ENCODE data around the gene EHD4. TPM values are rescaled to one million over a fixed set of nuclear protein-coding genes. Genes with fewer than 3 reads are reported as not detected.

Gene EHD4
- 21.1 and 28.3 TPM in 2 replicates for total RNA-seq

DNA sequence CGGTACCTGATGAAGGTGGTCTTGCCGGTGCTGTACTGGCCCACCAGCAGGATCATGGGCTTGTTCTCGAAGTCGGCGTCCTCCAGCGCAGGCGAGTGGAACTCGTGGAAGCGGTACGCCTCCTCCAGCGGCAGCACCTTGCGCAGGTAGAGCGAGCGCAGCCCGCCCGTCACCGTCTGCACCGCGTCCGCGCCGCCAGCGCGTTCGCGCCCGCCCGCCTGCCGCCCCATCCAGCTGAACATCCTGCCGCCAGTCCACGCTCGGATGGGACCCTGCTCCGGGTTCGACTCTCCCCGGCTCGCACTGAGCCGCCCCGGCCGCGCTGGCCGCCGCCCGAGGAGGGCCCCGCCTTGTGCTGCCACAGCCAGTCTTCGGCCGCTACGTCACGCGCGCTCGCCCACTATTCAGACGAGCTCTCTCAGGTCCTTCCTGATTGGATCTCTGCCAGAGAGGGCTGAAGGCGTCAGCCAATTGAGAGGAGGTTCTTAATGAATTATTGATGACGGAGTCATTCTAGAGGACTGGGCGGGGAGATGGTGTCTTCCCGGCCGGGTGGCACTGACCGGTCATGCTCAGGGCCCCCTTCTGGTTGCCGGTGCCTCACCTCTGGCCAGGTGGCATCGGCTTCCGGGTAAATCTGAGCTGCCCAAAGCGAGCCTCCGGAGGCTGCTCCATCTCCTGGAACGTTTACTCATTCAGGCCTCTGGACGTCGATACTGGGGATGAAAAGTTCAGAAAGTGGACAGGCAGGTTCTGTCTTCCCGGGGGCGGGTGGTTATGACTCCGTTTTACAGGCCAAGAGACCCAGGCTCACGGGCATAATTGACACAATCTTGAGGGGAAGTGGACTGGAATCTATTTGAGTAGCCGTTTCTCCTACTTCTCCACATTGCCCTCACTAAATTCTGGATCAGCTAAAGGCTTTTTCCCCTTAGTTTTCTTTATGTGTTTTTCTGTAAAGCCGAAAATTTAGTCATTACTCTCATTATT lies at the start of gene EHD4:
Gene EHD4, minus strand, starts transcription at position 305 of the 990 bp plus-strand sequence. Its CDS starts 63 bp downstream, at position 242.
- DNase-seq (ENCODE audit: low read depth) (peak; percentile 97), FAIRE-seq (no peak)
- no peaks in the 10 kb centered on the region for H3K27me3 ChIP-seq (ENCODE audit: control insufficient read depth, insufficient read depth, low read length)
- no peaks in the 10 kb centered on the region for H3K36me3 ChIP-seq (ENCODE audit: control insufficient read depth, insufficient read depth, low read length)
- TF ChIP-seq, protein P1, sequence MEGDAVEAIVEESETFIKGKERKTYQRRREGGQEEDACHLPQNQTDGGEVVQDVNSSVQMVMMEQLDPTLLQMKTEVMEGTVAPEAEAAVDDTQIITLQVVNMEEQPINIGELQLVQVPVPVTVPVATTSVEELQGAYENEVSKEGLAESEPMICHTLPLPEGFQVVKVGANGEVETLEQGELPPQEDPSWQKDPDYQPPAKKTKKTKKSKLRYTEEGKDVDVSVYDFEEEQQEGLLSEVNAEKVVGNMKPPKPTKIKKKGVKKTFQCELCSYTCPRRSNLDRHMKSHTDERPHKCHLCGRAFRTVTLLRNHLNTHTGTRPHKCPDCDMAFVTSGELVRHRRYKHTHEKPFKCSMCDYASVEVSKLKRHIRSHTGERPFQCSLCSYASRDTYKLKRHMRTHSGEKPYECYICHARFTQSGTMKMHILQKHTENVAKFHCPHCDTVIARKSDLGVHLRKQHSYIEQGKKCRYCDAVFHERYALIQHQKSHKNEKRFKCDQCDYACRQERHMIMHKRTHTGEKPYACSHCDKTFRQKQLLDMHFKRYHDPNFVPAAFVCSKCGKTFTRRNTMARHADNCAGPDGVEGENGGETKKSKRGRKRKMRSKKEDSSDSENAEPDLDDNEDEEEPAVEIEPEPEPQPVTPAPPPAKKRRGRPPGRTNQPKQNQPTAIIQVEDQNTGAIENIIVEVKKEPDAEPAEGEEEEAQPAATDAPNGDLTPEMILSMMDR (IDR thresholded peaks at IDR 0.05; ENCODE audit: insufficient read depth, low read length, severe bottlenecking), result peak; percentile 27
- peak within 1 kb of the TSS; percentile 98 for H3K4me3 ChIP-seq (ENCODE audit: low read depth, low read length)

DNA sequence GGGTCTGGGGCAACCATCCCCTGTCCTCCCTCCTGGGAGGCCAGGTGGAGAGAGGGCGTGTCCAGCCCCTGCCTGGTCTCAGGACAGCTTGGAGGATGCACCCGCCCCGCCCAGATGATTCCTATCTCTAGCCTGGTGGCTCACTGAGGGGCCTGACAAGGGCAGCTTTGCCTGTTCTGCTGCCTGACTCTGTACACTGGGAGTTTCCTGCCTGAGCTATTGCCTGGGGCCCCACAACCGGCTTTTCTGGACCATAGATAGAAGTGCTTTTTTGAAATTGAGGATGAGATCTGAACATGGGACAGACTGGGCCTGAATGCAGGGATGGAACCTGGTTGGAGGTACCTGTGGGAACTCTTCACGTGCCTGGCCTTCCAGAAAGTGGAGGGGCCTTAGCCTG lies 49.2 kb upstream of the EHD4 start:
- FAIRE-seq (no peak), DNase-seq (ENCODE audit: low read depth) (no peak)
- no peaks in the 10 kb centered on the region for H3K27me3 ChIP-seq (ENCODE audit: control insufficient read depth, insufficient read depth, low read length)
- no peaks in the 10 kb centered on the region for H3K36me3 ChIP-seq (ENCODE audit: control insufficient read depth, insufficient read depth, low read length)
- TF ChIP-seq, protein P1 (IDR thresholded peaks at IDR 0.05; ENCODE audit: insufficient read depth, low read length, severe bottlenecking), result no peak
- H3K4me3 ChIP-seq (ENCODE audit: low read depth, low read length), result no peak overlapping the region

DNA sequence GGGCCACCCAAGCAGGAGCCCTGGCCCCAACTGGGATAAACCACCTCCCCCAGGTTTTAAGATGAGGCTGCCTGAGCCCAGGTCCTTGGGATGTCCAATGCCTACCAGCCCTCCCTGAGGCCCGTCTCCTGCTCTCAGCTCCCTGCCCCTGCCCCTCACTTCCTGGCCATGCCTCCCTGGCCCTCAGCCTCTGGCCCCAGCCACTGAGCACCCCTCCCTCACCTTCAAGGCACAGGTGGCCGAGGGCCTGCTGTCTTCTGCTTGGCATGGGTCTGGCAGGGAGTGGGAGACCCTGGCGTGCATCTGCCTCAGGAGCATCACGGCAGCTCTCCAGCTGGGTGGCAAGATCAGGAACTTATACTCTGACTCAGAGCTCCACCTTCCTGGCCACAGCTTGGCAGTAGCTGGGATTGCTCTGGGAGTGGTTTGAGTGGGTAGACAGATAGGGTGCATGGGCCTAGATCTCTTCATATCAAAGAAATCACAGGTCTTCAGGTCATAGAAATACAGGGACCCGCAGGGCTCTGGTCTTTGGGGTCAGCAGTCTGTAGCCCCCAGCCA lies 48.4 kb upstream of the EHD4 start, which contains the start of gene PLA2G4E:
Gene PLA2G4E, minus strand, starts transcription at position 330 of the 561 bp plus-strand sequence. Its CDS starts 12 bp downstream, at position 318.
- TF ChIP-seq, protein P1 (IDR thresholded peaks at IDR 0.05; ENCODE audit: insufficient read depth, low read length, severe bottlenecking), result no peak
- H3K27me3 ChIP-seq (ENCODE audit: control insufficient read depth, insufficient read depth, low read length), result no peaks in the 10 kb centered on the region
- H3K4me3 ChIP-seq (ENCODE audit: low read depth, low read length), result no peak within 1 kb of the TSS
- DNase-seq (ENCODE audit: low read depth) (peak; percentile 61), FAIRE-seq (peak; percentile 92)
- H3K36me3 ChIP-seq (ENCODE audit: control insufficient read depth, insufficient read depth, low read length), result no peaks in the 10 kb centered on the region

DNA sequence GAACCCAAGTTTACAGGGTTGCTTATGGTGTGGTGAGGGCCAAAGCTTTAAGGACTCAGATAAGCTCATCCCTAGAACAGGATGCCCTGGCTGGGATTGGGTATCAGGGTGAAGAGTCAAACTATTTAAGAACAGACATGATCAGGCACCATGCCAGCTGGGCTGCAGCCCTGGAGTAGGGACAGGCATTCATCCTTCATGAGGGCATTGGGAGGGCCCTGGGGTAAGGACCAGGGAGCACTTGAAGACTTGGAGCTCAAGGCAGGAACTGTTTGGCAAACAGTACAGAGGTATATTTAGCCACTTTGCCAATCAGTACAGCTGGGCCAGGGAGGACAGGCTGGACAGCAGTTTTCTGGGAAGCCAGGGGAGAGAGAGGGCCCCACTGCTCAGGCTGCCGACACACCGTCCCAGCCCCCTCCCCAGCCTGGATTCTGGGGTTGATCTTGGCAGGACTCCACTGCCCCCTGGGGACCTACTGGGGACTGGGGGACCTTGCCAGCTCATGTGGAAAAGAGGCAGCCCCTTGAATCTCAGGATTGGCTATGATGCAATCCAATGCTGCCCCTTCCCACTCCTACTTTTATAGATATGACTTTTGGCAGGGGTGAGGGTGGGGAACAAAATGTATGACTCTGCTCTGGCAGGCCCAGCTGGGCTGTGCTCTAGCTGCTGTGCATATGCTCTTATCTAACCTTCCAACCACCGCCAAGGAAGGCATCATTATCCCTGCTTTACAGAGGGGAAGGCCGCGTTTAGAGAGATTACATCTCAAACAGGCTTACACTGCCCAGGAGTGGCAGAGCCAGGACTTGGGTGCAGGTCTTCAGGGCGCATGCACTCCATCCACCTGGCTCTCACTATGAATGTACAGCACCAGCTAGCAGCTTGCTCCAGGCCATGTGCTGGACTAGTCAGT lies 46.2 kb upstream of the EHD4 start:
- TF ChIP-seq, protein P1 (IDR thresholded peaks at IDR 0.05; ENCODE audit: insufficient read depth, low read length, severe bottlenecking), result no peak
- Histone ChIP-seq H3K36me3 (ENCODE audit: control insufficient read depth, insufficient read depth, low read length) (no peaks in the 10 kb centered on the region), H3K27me3 (ENCODE audit: control insufficient read depth, insufficient read depth, low read length) (no peaks in the 10 kb centered on the region), H3K4me3 (ENCODE audit: low read depth, low read length) (no peak overlapping the region)
- FAIRE-seq (no peak), DNase-seq (ENCODE audit: low read depth) (no peak)

DNA sequence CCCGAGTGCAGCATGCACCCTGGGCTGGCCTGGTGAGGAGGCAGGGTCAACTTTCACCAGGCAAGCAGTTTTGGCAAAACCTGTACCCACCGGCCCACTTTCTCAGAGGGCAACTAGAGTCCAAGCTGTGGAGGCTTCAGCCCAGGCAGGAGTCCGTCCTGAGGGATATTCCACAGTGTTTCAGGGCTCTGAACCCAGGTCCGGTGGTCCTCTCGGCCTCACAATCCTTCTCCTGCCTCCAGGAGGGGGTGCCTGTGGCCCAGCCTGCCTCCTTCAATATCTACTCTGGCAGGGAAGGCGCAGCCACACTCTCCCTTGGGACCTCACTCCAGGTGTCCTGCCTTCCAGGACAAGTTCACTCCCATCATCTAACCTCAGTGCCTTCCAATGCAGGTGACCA lies 44.6 kb upstream of the EHD4 start:
- Histone ChIP-seq H3K4me3 (ENCODE audit: low read depth, low read length) (no peak overlapping the region), H3K36me3 (ENCODE audit: control insufficient read depth, insufficient read depth, low read length) (no peaks in the 10 kb centered on the region), H3K27me3 (ENCODE audit: control insufficient read depth, insufficient read depth, low read length) (no peaks in the 10 kb centered on the region)
- DNase-seq (ENCODE audit: low read depth), result no peak
- FAIRE-seq, result no peak
- TF ChIP-seq, protein P1 (IDR thresholded peaks at IDR 0.05; ENCODE audit: insufficient read depth, low read length, severe bottlenecking), result no peak
